Measurements from ENCODE around the gene TEX36. TPM values are rescaled to one million over a fixed set of nuclear protein-coding genes. Genes with fewer than 3 reads are reported as not detected.

TEX36 gene
- total and polyA plus RNA-seq, 2 of the 13 experiments (the other 11 are each of a cell fraction or from before 2014, with no cell fraction given) = not detected

DNA sequence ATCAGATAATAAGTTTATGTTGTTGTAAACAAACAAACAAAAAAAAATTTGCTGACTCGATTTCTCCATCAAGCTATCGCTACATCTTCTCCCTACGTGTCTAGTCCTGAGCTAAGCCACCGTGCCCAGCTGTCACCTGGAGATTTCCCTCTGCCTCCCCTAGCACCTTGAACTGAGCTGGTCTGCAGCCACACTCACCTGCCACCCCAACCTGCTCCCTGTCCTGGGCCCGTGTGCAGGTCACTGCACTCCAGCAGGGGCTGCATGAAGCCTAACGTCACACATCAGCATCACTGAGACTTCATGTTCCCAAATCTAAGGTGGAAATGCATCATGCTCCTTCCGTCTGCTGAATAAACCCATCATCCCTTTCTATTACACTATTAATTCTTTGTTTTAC is 44.4 kb downstream of the TEX36 start:
- ChIA-PET POLR2A (no interaction called here), CTCF (ENCODE audit: low intra/inter-chr PET ratio, low total read pairs) (no interaction called here)
- H3K9ac ChIP-seq (ENCODE audit: insufficient read depth, low read depth, low read length) = no peak overlapping the region
- H3K4me3 ChIP-seq (replicated peaks in 1 of 3; ENCODE audit: insufficient read depth in 1 of 3, low read depth in 2 of 3, low read length in 3 of 3) = no peak overlapping the region
- no peaks in the 10 kb centered on the region for H4K20me1 ChIP-seq (ENCODE audit: insufficient read depth, low read length)
- H3K79me2 ChIP-seq (ENCODE audit: insufficient read depth, low read length) = no peaks in the 10 kb centered on the region
- no peaks in the 10 kb centered on the region for H3K4me1 ChIP-seq (ENCODE audit: insufficient read depth, low read length)
- DNase-seq (ENCODE audit: low spot score) (no peak), ATAC-seq (no peak), FAIRE-seq (no peak)
- in situ Hi-C loops (cut with HindIII; ENCODE audit: extremely low pct_ligation_motif_present, low pct_unique_long_range_greater_than_20kb) = no loop called here
- intact Hi-C loops (cut with micrococcal nuclease; ENCODE audit: unreplicated experiment) = no loop called here
- no peak for TF ChIP-seq HDAC6 (IDR thresholded peaks at IDR 0.05; ENCODE audit: low read depth, low read length)
- no peak for TF ChIP-seq KLF16 (CRISPR knock-in tag; IDR thresholded peaks at IDR 0.05)
- no peak for TF ChIP-seq RARG (CRISPR knock-in tag; IDR thresholded peaks at IDR 0.05; ENCODE audit: low read depth)
- TF ChIP-seq PAF1 (CRISPR knock-in tag; IDR thresholded peaks at IDR 0.05) = no peak
- TF ChIP-seq SIX1 (CRISPR knock-in tag; IDR thresholded peaks at IDR 0.05; ENCODE audit: borderline replicate concordance) = no peak
- 15% methylated on average over 7 of the region's 7 CpGs for WGBS (ENCODE audit: low lambda C conversion rate)
- no peak overlapping the region for H3K4me2 ChIP-seq (ENCODE audit: low read depth, low read length)
- H3K27me3 ChIP-seq (ENCODE audit: control insufficient read depth in 1 of 2, insufficient read depth in 2 of 2, low read length in 2 of 2) = peaks cover 1 to 26% of the 10 kb centered on the region in 2 experiments; a peak in 2 of 5 replicates
- no peaks in the 10 kb centered on the region for H3K9me3 ChIP-seq (ENCODE audit: low read length)
- no peak overlapping the region for H3K27ac ChIP-seq (ENCODE audit: extremely low read length, insufficient read depth, low read length)
- no TSS peak for BruUV-seq (replicated peaks)
- no peak overlapping the region for H2AFZ ChIP-seq (ENCODE audit: low read length)
- H3K36me3 ChIP-seq (replicated peaks in 1 of 2; ENCODE audit: control insufficient read depth in 1 of 2, insufficient read depth in 2 of 2, low read length in 2 of 2) = no peaks in the 10 kb centered on the region

DNA sequence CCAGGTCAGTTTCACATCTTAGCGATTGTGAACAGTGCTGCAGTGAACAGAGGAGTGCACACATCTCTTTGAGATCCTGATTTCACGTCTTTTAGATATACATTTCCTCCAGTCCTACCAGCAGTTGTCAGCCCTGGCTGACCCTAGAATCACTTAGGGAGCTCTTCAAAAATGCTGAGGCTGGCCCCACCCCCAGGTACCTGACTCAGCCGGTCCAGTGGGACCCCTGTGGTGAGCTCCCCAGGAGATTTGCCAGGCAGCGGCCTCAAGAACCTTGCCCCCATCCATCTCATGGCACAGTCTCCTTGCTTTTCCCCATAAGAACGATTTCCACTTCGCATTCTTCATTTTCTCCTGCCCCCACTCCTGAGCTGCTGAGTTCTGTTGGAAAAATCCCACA is 45.5 kb downstream of the TEX36 start:
- no peaks in the 10 kb centered on the region for H3K4me1 ChIP-seq (ENCODE audit: insufficient read depth, low read length)
- in situ Hi-C loops (cut with HindIII; ENCODE audit: extremely low pct_ligation_motif_present, low pct_unique_long_range_greater_than_20kb) = no loop called here
- H3K9me3 ChIP-seq (ENCODE audit: low read length) = no peaks in the 10 kb centered on the region
- intact Hi-C loops (cut with micrococcal nuclease; ENCODE audit: unreplicated experiment) = no loop called here
- ChIA-PET POLR2A (no interaction called here), CTCF (ENCODE audit: low intra/inter-chr PET ratio, low total read pairs) (no interaction called here)
- no peak overlapping the region for H3K4me2 ChIP-seq (ENCODE audit: low read depth, low read length)
- no peak overlapping the region for H3K4me3 ChIP-seq (replicated peaks in 1 of 3; ENCODE audit: insufficient read depth in 1 of 3, low read depth in 2 of 3, low read length in 3 of 3)
- no TSS peak for BruUV-seq (replicated peaks)
- FAIRE-seq (no peak), DNase-seq (ENCODE audit: low spot score) (no peak), ATAC-seq (no peak)
- H4K20me1 ChIP-seq (ENCODE audit: insufficient read depth, low read length) = no peaks in the 10 kb centered on the region
- H3K27ac ChIP-seq (ENCODE audit: extremely low read length, insufficient read depth, low read length) = no peak overlapping the region
- H2AFZ ChIP-seq (ENCODE audit: low read length) = no peak overlapping the region
- WGBS (ENCODE audit: low lambda C conversion rate) = 19% methylated on average over 6 of the region's 6 CpGs
- H3K36me3 ChIP-seq (replicated peaks in 1 of 2; ENCODE audit: control insufficient read depth in 1 of 2, insufficient read depth in 2 of 2, low read length in 2 of 2) = no peaks in the 10 kb centered on the region
- H3K27me3 ChIP-seq (ENCODE audit: control insufficient read depth in 1 of 2, insufficient read depth in 2 of 2, low read length in 2 of 2) = peaks cover 0 to 24% of the 10 kb centered on the region in 2 experiments; a peak in 2 of 5 replicates
- TF ChIP-seq ZNF749 (CRISPR knock-in tag; IDR thresholded peaks at IDR 0.05; ENCODE audit: borderline replicate concordance) (no peak), ZNF543 (CRISPR knock-in tag; IDR thresholded peaks at IDR 0.05) (no peak)
- H3K79me2 ChIP-seq (ENCODE audit: insufficient read depth, low read length) = no peaks in the 10 kb centered on the region
- H3K9ac ChIP-seq (ENCODE audit: insufficient read depth, low read depth, low read length) = no peak overlapping the region

Data from HepG2 (cell line).